Stimulated activated CD4-positive, alpha-beta T cell treated with anti-CD3 and anti-CD28 coated beads, Interleukin-12 subunit alpha, Interleukin-12 subunit beta, amount 100 ng/mL, for 4 hours (primary cell): Measurements from ENCODE around the gene COL4A3.

Experiments used
- DNase-seq: peaks from one replicate; pipeline ENCODE4 v3.0.0-alpha.2; 2020

COL4A3 gene

DNA sequence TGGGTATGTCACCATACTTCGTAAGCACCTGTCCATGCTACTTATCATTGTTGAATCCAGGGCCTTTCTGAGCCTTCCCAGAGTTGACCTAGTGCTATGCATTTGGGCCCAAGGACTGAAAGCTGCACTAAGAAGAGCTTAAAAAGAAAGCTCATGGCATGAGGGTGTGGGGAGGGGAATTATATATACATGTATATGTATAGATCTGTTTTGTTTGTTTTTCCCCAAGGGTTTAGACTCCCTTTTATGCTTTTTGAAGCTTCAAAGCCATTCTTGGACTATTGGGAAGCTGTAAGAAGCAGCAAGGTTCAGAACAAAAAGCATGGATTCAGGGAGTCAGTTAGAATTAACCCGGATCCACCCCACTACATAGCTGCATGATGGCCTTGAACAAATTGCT is 183.9 kb downstream of the COL4A3 start:
- no peak for DNase-seq

DNA sequence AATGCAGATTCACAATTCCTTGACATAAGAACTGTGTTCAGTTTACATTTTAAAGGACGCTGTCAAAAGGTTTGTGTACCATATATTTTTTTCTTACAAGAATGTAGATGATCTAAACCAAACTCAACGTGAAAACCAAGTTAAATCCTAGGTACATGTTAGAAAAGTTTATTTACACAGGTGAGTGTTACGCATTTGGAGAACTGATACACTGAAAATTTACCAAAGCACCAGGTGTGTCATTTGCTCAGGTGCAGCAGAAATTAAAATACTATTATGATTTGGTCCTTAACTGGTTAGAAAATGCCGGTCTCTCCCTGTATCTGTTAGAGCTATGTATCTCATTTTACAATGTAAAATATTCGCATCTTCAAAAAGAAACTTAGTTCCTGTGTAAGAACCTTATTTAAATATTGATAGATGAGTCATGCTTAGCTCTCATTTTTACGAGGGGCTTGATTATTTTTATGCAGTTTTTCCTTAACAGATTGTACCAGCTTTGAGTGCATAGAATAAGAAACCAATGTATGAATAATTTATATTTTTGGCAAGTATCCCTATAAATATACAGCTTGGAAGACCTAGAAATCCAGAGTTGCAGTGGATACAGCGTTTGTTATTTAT is 185.7 kb downstream of the COL4A3 start:
- no peak for DNase-seq

DNA sequence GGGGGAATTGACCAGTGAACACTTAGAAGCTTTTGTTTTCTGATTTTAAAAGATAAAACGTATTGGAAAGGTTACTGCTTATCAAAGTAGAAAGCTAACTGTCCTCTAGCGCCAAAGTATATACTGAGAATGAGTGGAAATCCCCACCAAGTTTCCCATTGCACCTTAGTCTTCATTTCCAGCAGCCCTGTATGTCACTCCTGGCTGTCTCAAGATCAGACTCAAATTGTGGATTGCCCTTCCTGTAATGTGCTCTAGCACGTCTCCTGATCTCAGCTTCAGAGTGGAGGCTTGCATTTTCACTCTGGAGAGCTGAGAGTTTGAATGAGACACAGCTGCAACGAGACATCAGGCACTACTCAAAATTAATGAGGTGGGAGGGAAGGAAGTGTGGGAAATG is 187.2 kb downstream of the COL4A3 start:
- no peak for DNase-seq

DNA sequence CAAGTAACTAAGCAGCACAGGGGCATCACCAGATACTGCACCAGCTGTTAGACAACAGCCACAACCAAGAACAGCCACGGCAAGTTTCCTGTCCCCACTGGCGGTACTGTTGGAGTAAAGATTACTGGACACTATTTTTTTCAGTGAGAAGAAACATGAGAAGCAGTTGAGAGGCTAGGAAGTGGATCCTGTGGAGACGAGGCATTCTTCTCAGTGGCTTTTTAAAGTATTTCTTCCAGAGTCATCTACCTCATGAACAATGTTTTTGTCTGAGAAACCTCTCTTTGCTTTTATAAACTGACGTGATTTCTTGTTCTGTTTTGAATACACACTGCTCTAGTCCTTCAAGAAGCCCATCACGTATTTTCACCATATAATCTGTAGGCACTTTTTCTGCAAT is 195.9 kb downstream of the COL4A3 start:
- no peak for DNase-seq

DNA sequence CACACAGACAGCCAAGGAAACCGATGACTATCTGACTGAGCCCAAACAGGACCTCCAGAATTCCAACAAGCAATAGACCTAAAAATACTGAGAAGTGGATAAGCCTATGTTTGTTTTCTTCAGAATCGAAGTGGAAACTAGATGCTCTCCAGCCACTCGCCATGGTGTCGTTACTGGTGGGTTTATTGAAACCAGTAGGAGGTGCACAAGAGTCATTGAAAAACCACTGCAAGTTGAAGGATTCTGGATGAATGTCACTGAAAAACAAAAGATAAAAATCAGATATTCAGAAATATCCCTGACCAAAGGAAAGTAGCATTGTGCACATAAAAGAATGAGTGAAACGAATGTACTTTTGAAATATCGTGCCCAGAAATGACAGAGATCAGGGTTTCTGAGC is 199.3 kb downstream of the COL4A3 start:
- no peak for DNase-seq
